NK-92 (cell line): Measurements from ENCODE around the gene ABCA7.

Experiments
- DNase-seq: peaks from one replicate; lab custom pipeline; 2025; ENCODE audit not compliant: unreplicated experiment; lab: John Stamatoyannopoulos, UW

Gene ABCA7

GRCh38 chr19:1053176-1054101 lies 13.5 kb downstream of the ABCA7 start:
- DNase-seq: no peak

- no peak for DNase-seq
Observed at GRCh38 chr19:1054102-1055027, 14.5 kb downstream of the ABCA7 start.

GRCh38 chr19:1055028-1055425 lies 15.1 kb downstream of the ABCA7 start:
- no peak for DNase-seq

GRCh38 chr19:1055886-1056620 lies 16.1 kb downstream of the ABCA7 start:
- DNase-seq: no peak

GRCh38 chr19:1057176-1057855 lies 17.4 kb downstream of the ABCA7 start:
- no peak for DNase-seq

GRCh38 chr19:1058112-1058511 lies 18.2 kb downstream of the ABCA7 start:
- no peak for DNase-seq

GRCh38 chr19:1060689-1061088 lies 20.8 kb downstream of the ABCA7 start:
- no peak for DNase-seq

- no peak for DNase-seq
Observed at GRCh38 chr19:1061987-1062386, 22.1 kb downstream of the ABCA7 start.

- DNase-seq: no peak
Observed at GRCh38 chr19:1062387-1063029, 22.6 kb downstream of the ABCA7 start.

- DNase-seq: no peak
Observed at GRCh38 chr19:1063030-1063908, 23.4 kb downstream of the ABCA7 start.

GRCh38 chr19:1063909-1064660 lies 24.2 kb downstream of the ABCA7 start:
- DNase-seq: no peak

GRCh38 chr19:1064661-1065605 lies 25.0 kb downstream of the ABCA7 start:
- no peak for DNase-seq

- DNase-seq: no peak
Observed at GRCh38 chr19:1065606-1066109, 25.8 kb downstream of the ABCA7 start.

GRCh38 chr19:1066251-1066747 lies 26.4 kb downstream of the ABCA7 start:
- no peak for DNase-seq

- DNase-seq: no peak
Observed at GRCh38 chr19:1066748-1067340, 26.9 kb downstream of the ABCA7 start, which contains the start of gene ARHGAP45. Gene ARHGAP45 (plus strand): TSS chr19:1067167. CDS start chr19:1067406, 239 bp downstream.

GRCh38 chr19:1067341-1067957 lies 27.5 kb downstream of the ABCA7 start:
- DNase-seq: no peak
